Prostate gland (tissue), 2 donors: ENCODE data around the gene GPR17.

ENCODE experiments used
- CTCF ChIP-seq, 4 experiments: fragments of 200-600 bp in 2 of 4; fragments of 450-650 bp in 2 of 4; sonication (generic) in 2 of 4; IDR thresholded peaks; 1 replicate in 3 of 4; 2 replicates in 1 of 4; pipeline ENCODE4 v1.5.1; 2016 to 2019; ENCODE audit warnings: antibody characterized with exemption in 4 of 4, mild to moderate bottlenecking in 2 of 4, moderate library complexity in 2 of 4
- POLR2A ChIP-seq: fragments of 450-650 bp; IDR thresholded peaks from one replicate; pipeline ENCODE4 v1.6.1; 2016; ENCODE audit warnings: antibody characterized with exemption, mild to moderate bottlenecking
- POLR2AphosphoS5 ChIP-seq: sonication (generic); formaldehyde crosslinking; IDR thresholded peaks from one replicate; pipeline ENCODE4 v1.6.1; 2017; ENCODE audit warnings: antibody characterized with exemption

- TF ChIP-seq CTCF (IDR thresholded peaks at IDR 0.05), result no peak
- no peak for TF ChIP-seq POLR2AphosphoS5
- no peak for TF ChIP-seq POLR2A
Measured at GRCh38 chr2:127650041-127650784, 4.3 kb downstream of the GPR17 start.
